ENCODE data around the gene STIMATE. TPM values are rescaled to one million over a fixed set of nuclear protein-coding genes. Genes with fewer than 3 reads are reported as not detected.

Gene STIMATE
- total RNA-seq, 6 experiments from 2014 or later: 18.4 to 25.6 (median 21.7) TPM

GRCh38 chr3:52798376-52798977 lies 98.9 kb downstream of the STIMATE start:
- DNase-seq: no peak
- no peak overlapping the region for H3K27ac Mint-ChIP-seq
- peaks cover 25% of the 10 kb centered on the region for H3K4me1 Mint-ChIP-seq (ENCODE audit: low read depth)
- TF ChIP-seq CTCF (IDR thresholded peaks at IDR 0.05): no peak
- no peak overlapping the region for H3K4me3 Mint-ChIP-seq
- peaks cover 5% of the 10 kb centered on the region; the same call in 1 of the 2 replicates for H3K27me3 Mint-ChIP-seq (ENCODE audit: insufficient read depth)
- H3K36me3 Mint-ChIP-seq (ENCODE audit: low read depth): no peaks in the 10 kb centered on the region
- H3K9me3 Mint-ChIP-seq: no peaks in the 10 kb centered on the region

GRCh38 chr3:52796411-52796810 lies 100.9 kb downstream of the STIMATE start:
- no peak overlapping the region for H3K4me3 Mint-ChIP-seq

DNA sequence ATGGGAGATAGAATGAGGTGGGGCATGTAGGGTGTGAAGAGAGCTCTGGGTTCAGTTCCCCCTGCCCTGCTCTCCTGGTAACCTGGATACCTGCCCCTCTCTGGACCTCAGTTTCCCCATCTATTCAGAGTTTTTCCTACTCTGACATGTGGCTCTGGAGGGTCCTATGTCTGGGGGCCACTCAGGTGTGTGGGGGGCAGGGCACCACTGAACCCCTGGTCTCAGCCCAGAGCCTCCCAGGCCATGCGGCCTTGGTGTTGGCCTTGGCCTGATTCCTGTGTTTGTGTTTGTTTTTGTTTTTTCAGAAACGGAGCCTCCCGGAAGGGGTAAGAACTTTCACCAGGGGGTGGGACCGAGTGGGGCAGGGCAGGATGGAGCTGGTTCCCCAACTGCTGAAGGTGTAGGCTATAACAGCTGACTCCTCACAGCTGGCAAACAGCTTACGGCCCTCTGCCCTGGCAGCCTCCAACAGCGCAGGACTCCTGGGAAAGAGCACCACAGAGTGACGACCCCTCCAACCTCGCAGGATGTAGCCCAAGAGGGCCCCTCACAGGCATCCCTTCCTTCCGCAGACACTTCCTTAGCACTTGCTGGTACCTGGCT lies 101.9 kb downstream of the STIMATE start:
- Mint-ChIP-seq H3K4me3 (no peak overlapping the region), H3K27ac (no peak overlapping the region), H3K9me3 (no peaks in the 10 kb centered on the region), H3K4me1 (ENCODE audit: low read depth) (peaks cover 16% of the 10 kb centered on the region; the same call in 1 of the 2 replicates), H3K36me3 (ENCODE audit: low read depth) (no peaks in the 10 kb centered on the region), H3K27me3 (ENCODE audit: insufficient read depth) (peaks cover 19% of the 10 kb centered on the region)
- no peak for TF ChIP-seq CTCF (IDR thresholded peaks at IDR 0.05)
- no peak for DNase-seq

More at GRCh38 chr3:52796411-52796810, 100.9 kb downstream of the STIMATE start:
- H3K27me3 Mint-ChIP-seq (ENCODE audit: insufficient read depth): peaks cover 15% of the 10 kb centered on the region
- no peaks in the 10 kb centered on the region for H3K36me3 Mint-ChIP-seq (ENCODE audit: low read depth)
- TF ChIP-seq CTCF (IDR thresholded peaks at IDR 0.05): no peak
- no peaks in the 10 kb centered on the region for H3K9me3 Mint-ChIP-seq
- no peak overlapping the region for H3K27ac Mint-ChIP-seq
- DNase-seq: no peak
- H3K4me1 Mint-ChIP-seq (ENCODE audit: low read depth): peaks cover 16% of the 10 kb centered on the region; the same call in 1 of the 2 replicates

DNA sequence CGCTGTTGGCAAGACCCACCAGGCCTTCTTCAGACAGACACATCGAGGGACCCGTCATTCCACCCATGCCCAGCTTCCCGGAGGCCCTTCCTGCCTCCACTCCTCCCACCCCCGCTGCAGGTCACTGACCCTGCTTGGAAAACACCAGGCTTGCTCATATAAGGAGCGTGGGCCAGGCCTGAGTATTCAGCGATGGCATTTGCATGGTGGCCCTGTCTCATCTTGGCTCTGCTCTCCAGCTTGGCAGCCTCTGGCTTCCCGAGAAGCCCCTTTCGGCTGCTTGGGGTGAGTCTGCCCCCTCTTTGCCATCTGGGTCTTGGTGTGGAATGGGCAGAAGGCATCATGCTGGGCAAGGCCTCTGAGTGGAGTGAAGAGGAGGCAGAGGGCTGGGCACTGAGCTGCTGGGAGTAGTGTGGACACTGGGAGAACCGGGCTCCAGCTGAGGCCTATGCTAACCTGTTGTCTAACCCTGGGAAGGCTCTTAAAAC lies 102.7 kb downstream of the STIMATE start, which contains the start of gene ITIH3:
Gene ITIH3 (plus strand): TSS at position 185 of the 488 bp plus-strand sequence. CDS start 8 bp downstream, at position 193.
- Mint-ChIP-seq H3K4me1 (ENCODE audit: low read depth) (peaks cover 16% of the 10 kb centered on the region; the same call in 1 of the 2 replicates), H3K27me3 (ENCODE audit: insufficient read depth) (peaks cover 19% of the 10 kb centered on the region), H3K27ac (peak within 1 kb of the TSS; percentile 51; the same call in 1 of the 2 replicates), H3K36me3 (ENCODE audit: low read depth) (no peaks in the 10 kb centered on the region), H3K9me3 (no peaks in the 10 kb centered on the region), H3K4me3 (no peak within 1 kb of the TSS)
- DNase-seq: no peak
- no peak for TF ChIP-seq CTCF (IDR thresholded peaks at IDR 0.05)

DNA sequence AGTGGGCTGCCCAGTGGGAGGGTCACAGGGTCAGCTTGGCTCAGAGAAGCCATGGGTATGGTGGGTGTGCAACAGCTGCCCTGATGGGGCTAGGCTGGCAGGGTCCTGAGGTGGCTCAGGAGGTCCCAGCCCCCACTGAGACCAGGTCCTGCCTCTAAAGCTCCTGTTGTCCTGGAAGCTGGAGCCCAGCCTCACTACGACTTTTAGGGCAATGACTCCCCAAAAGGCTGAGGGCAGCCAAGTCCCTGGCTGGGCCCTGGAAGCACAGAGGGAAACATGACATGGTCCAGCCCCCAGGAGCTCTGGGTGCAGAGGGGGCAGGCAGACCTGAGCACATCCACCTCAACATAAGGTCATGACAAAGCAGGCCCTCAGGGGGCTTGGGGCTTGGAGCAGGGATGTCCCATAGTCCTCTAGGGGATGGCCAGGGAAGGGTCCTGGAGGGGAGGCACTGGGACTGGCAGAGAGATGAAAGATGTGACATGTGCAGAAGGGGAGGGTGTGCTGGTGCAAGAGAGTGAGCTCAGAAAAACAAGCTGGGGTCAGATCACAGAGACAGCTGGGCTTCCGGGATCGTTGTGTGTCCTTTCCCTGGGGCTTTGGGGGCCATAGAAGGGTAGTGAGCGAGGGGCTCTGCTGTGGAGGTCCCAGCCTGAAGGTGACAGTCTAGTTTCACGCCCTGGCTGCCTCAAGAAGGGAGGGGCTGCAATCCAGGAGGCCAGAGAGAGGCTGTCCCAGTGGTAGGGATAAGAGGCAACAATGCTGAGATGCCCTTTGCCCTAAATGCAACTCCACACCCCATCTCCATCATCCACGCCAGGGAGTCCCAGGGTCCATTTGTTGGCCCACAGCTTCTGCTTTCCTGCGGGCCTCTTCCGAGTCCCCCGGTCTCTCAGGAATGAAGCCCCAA lies 103.4 kb downstream of the STIMATE start:
- no peak overlapping the region for H3K4me3 Mint-ChIP-seq
- H3K27me3 Mint-ChIP-seq (ENCODE audit: insufficient read depth): peaks cover 23% of the 10 kb centered on the region
- TF ChIP-seq CTCF (IDR thresholded peaks at IDR 0.05): no peak
- H3K4me1 Mint-ChIP-seq (ENCODE audit: low read depth): peaks cover 11% of the 10 kb centered on the region; the same call in 1 of the 2 replicates
- H3K27ac Mint-ChIP-seq: peak overlapping the region; percentile 51; the same call in 1 of the 2 replicates
- DNase-seq: no peak
- no peaks in the 10 kb centered on the region for H3K36me3 Mint-ChIP-seq (ENCODE audit: low read depth)
- H3K9me3 Mint-ChIP-seq: no peaks in the 10 kb centered on the region
